ENCODE data around the gene MAP3K7. TPM values are rescaled to one million over a fixed set of nuclear protein-coding genes. Genes with fewer than 3 reads are reported as not detected.

The MAP3K7 gene
- total and polyA plus RNA-seq, 2 of the 13 experiments (the other 11 are each of a cell fraction or from before 2014, with no cell fraction given) = 24.1 to 24.4 TPM

GRCh38 chr6:90464507-90464906 is 122.4 kb downstream of the MAP3K7 start:
- no peaks in the 10 kb centered on the region for H4K20me1 ChIP-seq (ENCODE audit: insufficient read depth, low read length)
- DNase-seq (ENCODE audit: low spot score) = no peak
- intact Hi-C loops (cut with micrococcal nuclease; ENCODE audit: unreplicated experiment) (no loop called here), in situ Hi-C loops (cut with HindIII; ENCODE audit: extremely low pct_ligation_motif_present, low pct_unique_long_range_greater_than_20kb) (no loop called here)
- FAIRE-seq = no peak
- TF ChIP-seq MAFK (conservative IDR thresholded peaks at IDR 0.05 in 1 of 2, IDR thresholded peaks at IDR 0.05 in 1 of 2; ENCODE audit: low read length in 2 of 2) = no peak
- TF ChIP-seq NAIF1 (CRISPR knock-in tag; IDR thresholded peaks at IDR 0.05; ENCODE audit: borderline replicate concordance) = no peak
- TF ChIP-seq ZSCAN9 (CRISPR knock-in tag; IDR thresholded peaks at IDR 0.05; ENCODE audit: borderline replicate concordance) = no peak
- TF ChIP-seq, protein P1, sequence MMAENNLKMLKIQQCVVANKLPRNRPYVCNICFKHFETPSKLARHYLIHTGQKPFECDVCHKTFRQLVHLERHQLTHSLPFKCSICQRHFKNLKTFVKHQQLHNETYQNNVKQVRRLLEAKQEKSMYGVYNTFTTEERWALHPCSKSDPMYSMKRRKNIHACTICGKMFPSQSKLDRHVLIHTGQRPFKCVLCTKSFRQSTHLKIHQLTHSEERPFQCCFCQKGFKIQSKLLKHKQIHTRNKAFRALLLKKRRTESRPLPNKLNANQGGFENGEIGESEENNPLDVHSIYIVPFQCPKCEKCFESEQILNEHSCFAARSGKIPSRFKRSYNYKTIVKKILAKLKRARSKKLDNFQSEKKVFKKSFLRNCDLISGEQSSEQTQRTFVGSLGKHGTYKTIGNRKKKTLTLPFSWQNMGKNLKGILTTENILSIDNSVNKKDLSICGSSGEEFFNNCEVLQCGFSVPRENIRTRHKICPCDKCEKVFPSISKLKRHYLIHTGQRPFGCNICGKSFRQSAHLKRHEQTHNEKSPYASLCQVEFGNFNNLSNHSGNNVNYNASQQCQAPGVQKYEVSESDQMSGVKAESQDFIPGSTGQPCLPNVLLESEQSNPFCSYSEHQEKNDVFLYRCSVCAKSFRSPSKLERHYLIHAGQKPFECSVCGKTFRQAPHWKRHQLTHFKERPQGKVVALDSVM (CRISPR knock-in tag; IDR thresholded peaks at IDR 0.05) = no peak
- TF ChIP-seq ZMYM2 (CRISPR knock-in tag; IDR thresholded peaks at IDR 0.05) = no peak
- no peak overlapping the region for H2AFZ ChIP-seq (ENCODE audit: low read length)
- no peaks in the 10 kb centered on the region; a peak in 1 of 5 replicates for H3K27me3 ChIP-seq (ENCODE audit: control insufficient read depth in 1 of 2, insufficient read depth in 2 of 2, low read length in 2 of 2)
- H3K79me2 ChIP-seq (ENCODE audit: insufficient read depth, low read length) = no peaks in the 10 kb centered on the region
- no peak for ATAC-seq
- H3K4me2 ChIP-seq (ENCODE audit: low read depth, low read length) = no peak overlapping the region
- no peak overlapping the region for H3K9ac ChIP-seq (ENCODE audit: insufficient read depth, low read depth, low read length)
- H3K4me1 ChIP-seq (ENCODE audit: insufficient read depth, low read length) = no peaks in the 10 kb centered on the region
- BruUV-seq (replicated peaks) = no TSS peak
- WGBS (ENCODE audit: low lambda C conversion rate) = 10% methylated on average over 7 of the region's 7 CpGs
- ChIA-PET CTCF (ENCODE audit: low intra/inter-chr PET ratio, low total read pairs) (no interaction called here), POLR2A (no interaction called here)
- H3K36me3 ChIP-seq (replicated peaks in 1 of 2; ENCODE audit: control insufficient read depth in 1 of 2, insufficient read depth in 2 of 2, low read length in 2 of 2) = no peaks in the 10 kb centered on the region
- no peaks in the 10 kb centered on the region for H3K9me3 ChIP-seq (ENCODE audit: low read length)
- no peak overlapping the region for H3K27ac ChIP-seq (ENCODE audit: extremely low read length, insufficient read depth, low read length)
- H3K4me3 ChIP-seq (replicated peaks in 1 of 3; ENCODE audit: insufficient read depth in 1 of 3, low read depth in 2 of 3, low read length in 3 of 3) = no peak overlapping the region

DNA sequence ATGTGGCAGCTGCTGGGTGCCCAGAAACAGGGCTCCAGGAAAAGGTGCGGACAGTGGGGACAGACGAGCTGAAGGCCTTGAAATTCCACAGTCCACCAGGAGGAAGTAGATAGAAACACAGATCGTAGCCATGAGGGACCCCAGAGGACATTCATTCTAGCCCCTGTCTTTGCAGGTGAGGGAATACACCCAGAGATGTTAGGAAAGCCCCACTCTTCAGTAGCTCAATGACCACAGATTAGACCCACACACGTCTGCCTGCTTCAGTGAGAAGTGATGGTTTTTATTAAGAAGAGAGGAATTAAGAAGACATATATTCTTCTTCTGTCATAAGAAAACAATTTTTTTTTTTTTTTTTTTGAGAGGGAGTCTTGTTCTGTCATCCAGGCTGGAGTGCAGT is 123.0 kb downstream of the MAP3K7 start:
- no peak overlapping the region for H3K4me2 ChIP-seq (ENCODE audit: low read depth, low read length)
- no peak overlapping the region for H3K4me3 ChIP-seq (replicated peaks in 1 of 3; ENCODE audit: insufficient read depth in 1 of 3, low read depth in 2 of 3, low read length in 3 of 3)
- H3K9me3 ChIP-seq (ENCODE audit: low read length) = no peaks in the 10 kb centered on the region
- H4K20me1 ChIP-seq (ENCODE audit: insufficient read depth, low read length) = no peaks in the 10 kb centered on the region
- ChIA-PET CTCF (ENCODE audit: low intra/inter-chr PET ratio, low total read pairs) (no interaction called here), POLR2A (no interaction called here)
- H3K9ac ChIP-seq (ENCODE audit: insufficient read depth, low read depth, low read length) = no peak overlapping the region
- no peak overlapping the region for H2AFZ ChIP-seq (ENCODE audit: low read length)
- no peaks in the 10 kb centered on the region for H3K36me3 ChIP-seq (replicated peaks in 1 of 2; ENCODE audit: control insufficient read depth in 1 of 2, insufficient read depth in 2 of 2, low read length in 2 of 2)
- no TSS peak for BruUV-seq (replicated peaks)
- no peaks in the 10 kb centered on the region for H3K4me1 ChIP-seq (ENCODE audit: insufficient read depth, low read length)
- no peak for ATAC-seq
- intact Hi-C loops (cut with micrococcal nuclease; ENCODE audit: unreplicated experiment) = no loop called here
- H3K27ac ChIP-seq (ENCODE audit: extremely low read length, insufficient read depth, low read length) = no peak overlapping the region
- WGBS (ENCODE audit: low lambda C conversion rate) = 11% methylated on average over 4 of the region's 4 CpGs
- FAIRE-seq = no peak
- DNase-seq (ENCODE audit: low spot score) = no peak
- no peaks in the 10 kb centered on the region for H3K79me2 ChIP-seq (ENCODE audit: insufficient read depth, low read length)
- in situ Hi-C loops (cut with HindIII; ENCODE audit: extremely low pct_ligation_motif_present, low pct_unique_long_range_greater_than_20kb) = no loop called here
- no peaks in the 10 kb centered on the region; a peak in 1 of 5 replicates for H3K27me3 ChIP-seq (ENCODE audit: control insufficient read depth in 1 of 2, insufficient read depth in 2 of 2, low read length in 2 of 2)
- no peak for TF ChIP-seq NKX3-1 (CRISPR knock-in tag; IDR thresholded peaks at IDR 0.05)
- no peak for TF ChIP-seq HNF4A (CRISPR knock-in tag; IDR thresholded peaks at IDR 0.05)
- no peak for TF ChIP-seq MLXIP (CRISPR knock-in tag; IDR thresholded peaks at IDR 0.05; ENCODE audit: borderline replicate concordance)
- TF ChIP-seq ZNF547 (CRISPR knock-in tag; IDR thresholded peaks at IDR 0.05) = no peak
- TF ChIP-seq MIER3 (CRISPR knock-in tag; IDR thresholded peaks at IDR 0.05; ENCODE audit: borderline replicate concordance) = no peak
- TF ChIP-seq, protein P2, sequence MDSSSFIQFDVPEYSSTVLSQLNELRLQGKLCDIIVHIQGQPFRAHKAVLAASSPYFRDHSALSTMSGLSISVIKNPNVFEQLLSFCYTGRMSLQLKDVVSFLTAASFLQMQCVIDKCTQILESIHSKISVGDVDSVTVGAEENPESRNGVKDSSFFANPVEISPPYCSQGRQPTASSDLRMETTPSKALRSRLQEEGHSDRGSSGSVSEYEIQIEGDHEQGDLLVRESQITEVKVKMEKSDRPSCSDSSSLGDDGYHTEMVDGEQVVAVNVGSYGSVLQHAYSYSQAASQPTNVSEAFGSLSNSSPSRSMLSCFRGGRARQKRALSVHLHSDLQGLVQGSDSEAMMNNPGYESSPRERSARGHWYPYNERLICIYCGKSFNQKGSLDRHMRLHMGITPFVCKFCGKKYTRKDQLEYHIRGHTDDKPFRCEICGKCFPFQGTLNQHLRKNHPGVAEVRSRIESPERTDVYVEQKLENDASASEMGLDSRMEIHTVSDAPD (CRISPR knock-in tag; IDR thresholded peaks at IDR 0.05) = no peak
- no peak for TF ChIP-seq MTA1 (CRISPR knock-in tag; IDR thresholded peaks at IDR 0.05; ENCODE audit: borderline replicate concordance)
- no peak for TF ChIP-seq ZSCAN22 (CRISPR knock-in tag; IDR thresholded peaks at IDR 0.05)
- no peak for TF ChIP-seq CHCHD3 (CRISPR knock-in tag; IDR thresholded peaks at IDR 0.05)
